ENCODE results near the gene HPGDS. TPM values are rescaled to one million over a fixed set of nuclear protein-coding genes. Genes with fewer than 3 reads are reported as not detected.
"Not testable (repeated sequence)": the region's sequence is repeated elsewhere in the genome, so short reads cannot be mapped to it uniquely, and the experiment has no call there.

The HPGDS gene
- total RNA-seq, result 0.08 and 1.6 TPM in 2 replicates
- polyA plus RNA-seq, result 0.30 and 0.49 TPM in 2 replicates

DNA sequence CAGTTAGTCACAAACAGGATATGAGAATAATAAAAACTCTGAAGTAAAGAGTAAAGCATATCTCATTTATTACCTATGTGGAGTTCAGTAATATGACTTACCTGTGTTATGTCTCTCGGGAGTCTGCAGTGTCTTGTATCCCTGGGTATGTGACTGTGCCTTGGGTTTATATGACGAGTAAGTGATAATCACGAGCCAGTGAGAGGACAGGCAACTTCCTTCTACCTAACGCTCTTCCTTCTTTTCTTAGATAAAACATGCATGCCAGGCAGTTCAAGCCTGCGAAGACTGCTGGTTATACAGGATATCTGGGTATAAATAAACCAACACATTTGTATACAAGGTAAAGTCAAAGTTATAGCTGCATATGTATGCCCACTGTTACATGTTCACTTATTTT, at the start of gene HPGDS:
Gene HPGDS (minus strand): TSS at position 143 of the 400 bp plus-strand sequence. CDS start 8,207 bp downstream, outside the sequence.
- Histone ChIP-seq H4K20me1 (ENCODE audit: insufficient read depth, poor library complexity, severe bottlenecking) (no peaks in the 10 kb centered on the region), H2AFZ (no peak within 1 kb of the TSS), H3K9me3 (ENCODE audit: low read depth) (no peaks in the 10 kb centered on the region), H3K79me2 (no peaks in the 10 kb centered on the region), H3K27me3 (no peaks in the 10 kb centered on the region), H3K4me2 (no peak within 1 kb of the TSS), H3K27ac (no peak within 1 kb of the TSS), H3K4me3 (no peak within 1 kb of the TSS), H3K36me3 (replicated peaks; ENCODE audit: insufficient read depth, low read depth) (no peaks in the 10 kb centered on the region), H3K9me2 (replicated peaks; ENCODE audit: insufficient read depth) (no peaks in the 10 kb centered on the region), H3K4me1 (ENCODE audit: insufficient read depth) (peaks cover 10% of the 10 kb centered on the region)
- 64% methylated on average over 5 of the region's 5 CpGs for WGBS (ENCODE audit: low lambda C conversion rate, missing lambda C conversion rate)
- DNase-seq (ENCODE audit: low spot score), result no peak
- TF ChIP-seq EZH2 (IDR thresholded peaks at IDR 0.05; ENCODE audit: borderline replicate concordance) (no peak), EZH2phosphoT487 (IDR thresholded peaks at IDR 0.05; ENCODE audit: low read depth, severe bottlenecking, unreplicated experiment) (no peak)
- TF ChIP-seq, protein P1, sequence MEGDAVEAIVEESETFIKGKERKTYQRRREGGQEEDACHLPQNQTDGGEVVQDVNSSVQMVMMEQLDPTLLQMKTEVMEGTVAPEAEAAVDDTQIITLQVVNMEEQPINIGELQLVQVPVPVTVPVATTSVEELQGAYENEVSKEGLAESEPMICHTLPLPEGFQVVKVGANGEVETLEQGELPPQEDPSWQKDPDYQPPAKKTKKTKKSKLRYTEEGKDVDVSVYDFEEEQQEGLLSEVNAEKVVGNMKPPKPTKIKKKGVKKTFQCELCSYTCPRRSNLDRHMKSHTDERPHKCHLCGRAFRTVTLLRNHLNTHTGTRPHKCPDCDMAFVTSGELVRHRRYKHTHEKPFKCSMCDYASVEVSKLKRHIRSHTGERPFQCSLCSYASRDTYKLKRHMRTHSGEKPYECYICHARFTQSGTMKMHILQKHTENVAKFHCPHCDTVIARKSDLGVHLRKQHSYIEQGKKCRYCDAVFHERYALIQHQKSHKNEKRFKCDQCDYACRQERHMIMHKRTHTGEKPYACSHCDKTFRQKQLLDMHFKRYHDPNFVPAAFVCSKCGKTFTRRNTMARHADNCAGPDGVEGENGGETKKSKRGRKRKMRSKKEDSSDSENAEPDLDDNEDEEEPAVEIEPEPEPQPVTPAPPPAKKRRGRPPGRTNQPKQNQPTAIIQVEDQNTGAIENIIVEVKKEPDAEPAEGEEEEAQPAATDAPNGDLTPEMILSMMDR (IDR thresholded peaks at IDR 0.05; ENCODE audit: poor library complexity), result no peak

DNA sequence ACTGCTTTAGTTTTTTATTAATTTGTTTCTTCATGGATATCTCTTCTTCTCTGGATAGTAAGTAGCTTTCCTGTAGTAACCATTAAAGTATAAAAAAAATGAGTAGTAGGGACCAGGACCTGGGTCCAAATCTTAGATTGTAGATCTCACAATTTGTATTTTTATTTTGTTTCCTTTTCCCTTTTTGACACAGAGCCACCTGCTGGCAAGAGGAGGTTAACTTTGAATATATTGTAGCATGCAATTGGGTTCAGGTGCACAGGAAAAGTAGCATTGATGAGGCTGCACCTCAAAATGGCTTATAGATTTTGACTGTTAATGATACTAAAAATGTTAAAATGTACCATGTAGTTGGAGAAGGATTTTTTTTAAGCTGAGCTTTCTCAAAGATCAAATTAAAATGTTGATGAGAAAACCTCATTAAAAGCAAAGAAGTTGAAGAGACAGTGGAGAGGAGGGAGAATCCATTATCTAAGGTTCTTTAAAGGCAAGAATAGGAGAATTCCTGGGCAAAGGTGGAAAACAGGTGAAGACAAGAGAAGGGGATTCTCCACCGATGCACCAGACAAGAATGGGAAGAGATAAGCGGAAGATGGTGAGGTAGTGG, 48.3 kb upstream of the HPGDS start:
- no peaks in the 10 kb centered on the region for H3K4me1 ChIP-seq (ENCODE audit: insufficient read depth)
- WGBS (ENCODE audit: low lambda C conversion rate, missing lambda C conversion rate), result 75% methylated on average over 2 of the region's 2 CpGs
- no peaks in the 10 kb centered on the region for H3K79me2 ChIP-seq
- no peaks in the 10 kb centered on the region for H3K9me2 ChIP-seq (replicated peaks; ENCODE audit: insufficient read depth)
- H4K20me1 ChIP-seq (ENCODE audit: insufficient read depth, poor library complexity, severe bottlenecking), result no peaks in the 10 kb centered on the region
- H3K27ac ChIP-seq, result no peak overlapping the region
- no peak overlapping the region for H3K4me3 ChIP-seq
- TF ChIP-seq EZH2 (IDR thresholded peaks at IDR 0.05; ENCODE audit: borderline replicate concordance), result no peak
- TF ChIP-seq, protein P1 (IDR thresholded peaks at IDR 0.05; ENCODE audit: poor library complexity), result peak; percentile 65
- no peak for TF ChIP-seq EZH2phosphoT487 (IDR thresholded peaks at IDR 0.05; ENCODE audit: low read depth, severe bottlenecking, unreplicated experiment)
- no peaks in the 10 kb centered on the region for H3K9me3 ChIP-seq (ENCODE audit: low read depth)
- no peak overlapping the region for H2AFZ ChIP-seq
- DNase-seq (ENCODE audit: low spot score), result peak; percentile 33
- H3K4me2 ChIP-seq, result no peak overlapping the region
- no peaks in the 10 kb centered on the region for H3K27me3 ChIP-seq
- no peaks in the 10 kb centered on the region for H3K36me3 ChIP-seq (replicated peaks; ENCODE audit: insufficient read depth, low read depth)

DNA sequence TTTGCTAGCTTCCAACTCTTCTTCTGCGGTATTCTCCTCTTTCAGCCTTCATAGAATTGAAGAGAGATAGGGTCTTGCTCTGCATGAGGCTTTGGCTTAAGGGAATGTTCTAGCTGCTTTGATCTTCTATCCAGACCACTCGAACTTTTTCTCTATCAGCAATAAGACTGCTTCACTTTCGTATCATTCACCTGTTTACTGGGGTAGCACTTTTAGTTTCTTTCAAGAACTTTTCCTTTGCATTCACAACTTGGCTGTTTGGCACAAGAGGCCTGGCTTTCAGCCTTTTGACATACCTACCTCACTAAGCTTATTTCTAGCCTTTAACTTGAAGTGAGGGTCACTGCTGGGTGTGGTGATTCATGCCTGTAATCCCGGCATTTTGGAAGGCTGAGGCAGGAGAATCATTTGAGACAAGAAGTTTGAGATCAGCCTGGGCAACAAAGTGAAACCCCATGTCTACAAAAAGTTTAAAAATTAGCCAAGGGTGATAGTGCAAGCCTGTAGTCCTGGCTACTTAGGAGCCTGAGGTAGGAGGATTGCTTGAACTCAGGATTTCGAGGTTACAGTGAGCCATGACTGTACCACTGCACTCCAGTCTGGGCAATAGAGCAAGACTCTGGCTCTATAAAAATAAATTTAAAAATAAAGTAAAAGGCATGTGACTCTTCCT, 47.1 kb upstream of the HPGDS start:
- Histone ChIP-seq H3K4me3 (no peak overlapping the region), H2AFZ (no peak overlapping the region), H3K36me3 (replicated peaks; ENCODE audit: insufficient read depth, low read depth) (no peaks in the 10 kb centered on the region), H4K20me1 (ENCODE audit: insufficient read depth, poor library complexity, severe bottlenecking) (no peaks in the 10 kb centered on the region), H3K4me1 (ENCODE audit: insufficient read depth) (no peaks in the 10 kb centered on the region), H3K9me3 (ENCODE audit: low read depth) (no peaks in the 10 kb centered on the region), H3K79me2 (no peaks in the 10 kb centered on the region), H3K9me2 (replicated peaks; ENCODE audit: insufficient read depth) (no peaks in the 10 kb centered on the region), H3K4me2 (no peak overlapping the region), H3K27ac (no peak overlapping the region), H3K27me3 (no peaks in the 10 kb centered on the region)
- no peak for DNase-seq (ENCODE audit: low spot score)
- TF ChIP-seq EZH2phosphoT487 (IDR thresholded peaks at IDR 0.05; ENCODE audit: low read depth, severe bottlenecking, unreplicated experiment), result no peak
- no peak for TF ChIP-seq EZH2 (IDR thresholded peaks at IDR 0.05; ENCODE audit: borderline replicate concordance)
- TF ChIP-seq, protein P1 (IDR thresholded peaks at IDR 0.05; ENCODE audit: poor library complexity), result no peak
- WGBS (ENCODE audit: low lambda C conversion rate, missing lambda C conversion rate), result 79% methylated on average over 5 of the region's 5 CpGs

DNA sequence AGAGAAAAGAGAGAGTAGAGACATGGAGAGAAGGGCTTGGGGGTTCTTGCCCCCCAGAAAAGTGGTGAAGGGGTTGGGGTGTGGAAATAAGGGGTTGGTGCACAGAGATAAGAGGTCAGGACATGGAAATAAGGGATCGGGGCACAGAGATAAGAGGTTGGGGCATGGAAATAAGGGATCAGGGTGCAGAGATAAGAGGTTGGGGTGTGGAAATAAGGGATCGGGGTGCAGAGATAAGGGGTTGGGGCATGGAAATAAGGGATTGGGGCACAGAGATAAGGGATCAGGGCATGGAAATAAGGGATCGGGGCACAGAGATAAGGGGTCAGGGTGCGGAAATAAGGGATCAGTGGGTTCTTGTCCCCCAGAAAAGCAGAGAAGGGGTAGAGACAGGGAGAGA, 45.3 kb upstream of the HPGDS start:
- 68% methylated on average over 4 of the region's 4 CpGs for WGBS (ENCODE audit: low lambda C conversion rate, missing lambda C conversion rate)

DNA sequence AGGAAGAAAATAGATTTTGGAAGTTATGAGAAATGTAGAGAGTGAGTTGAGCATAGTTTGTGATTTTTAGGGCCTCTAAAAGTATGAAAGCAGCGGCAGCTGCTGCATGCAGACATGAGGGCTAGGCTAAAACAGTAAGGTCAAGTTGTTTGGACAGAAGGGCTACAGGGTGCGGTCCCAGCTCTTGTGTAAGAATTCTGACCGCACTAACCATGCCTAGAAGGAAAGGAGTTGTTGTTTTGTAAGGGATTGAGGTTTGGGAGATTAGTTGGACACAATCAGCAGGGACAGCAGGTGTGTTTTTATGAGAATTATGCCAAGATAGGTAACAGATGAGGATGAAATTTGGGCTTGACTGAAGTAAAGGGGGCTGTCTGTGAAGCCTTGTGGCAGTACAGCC, 42.8 kb upstream of the HPGDS start:
- not testable (repeated sequence) for H3K4me3 ChIP-seq; H2AFZ ChIP-seq; H3K36me3 ChIP-seq (replicated peaks; ENCODE audit: insufficient read depth, low read depth); H3K27ac ChIP-seq; H3K9me3 ChIP-seq (ENCODE audit: low read depth); H3K4me1 ChIP-seq (ENCODE audit: insufficient read depth); DNase-seq (ENCODE audit: low spot score); H3K79me2 ChIP-seq; H3K9me2 ChIP-seq (replicated peaks; ENCODE audit: insufficient read depth); H3K4me2 ChIP-seq; H3K27me3 ChIP-seq; H4K20me1 ChIP-seq (ENCODE audit: insufficient read depth, poor library complexity, severe bottlenecking)
- WGBS (ENCODE audit: low lambda C conversion rate, missing lambda C conversion rate), result 83% methylated on average over 3 of the region's 3 CpGs

More for the DNA sequence above, 45.3 kb upstream of the HPGDS start:
- not testable (repeated sequence) for H3K36me3 ChIP-seq (replicated peaks; ENCODE audit: insufficient read depth, low read depth); H3K4me2 ChIP-seq; H3K9me2 ChIP-seq (replicated peaks; ENCODE audit: insufficient read depth); H3K27ac ChIP-seq; H2AFZ ChIP-seq; H4K20me1 ChIP-seq (ENCODE audit: insufficient read depth, poor library complexity, severe bottlenecking); H3K4me1 ChIP-seq (ENCODE audit: insufficient read depth); H3K79me2 ChIP-seq; DNase-seq (ENCODE audit: low spot score); H3K9me3 ChIP-seq (ENCODE audit: low read depth); H3K27me3 ChIP-seq; H3K4me3 ChIP-seq

DNA sequence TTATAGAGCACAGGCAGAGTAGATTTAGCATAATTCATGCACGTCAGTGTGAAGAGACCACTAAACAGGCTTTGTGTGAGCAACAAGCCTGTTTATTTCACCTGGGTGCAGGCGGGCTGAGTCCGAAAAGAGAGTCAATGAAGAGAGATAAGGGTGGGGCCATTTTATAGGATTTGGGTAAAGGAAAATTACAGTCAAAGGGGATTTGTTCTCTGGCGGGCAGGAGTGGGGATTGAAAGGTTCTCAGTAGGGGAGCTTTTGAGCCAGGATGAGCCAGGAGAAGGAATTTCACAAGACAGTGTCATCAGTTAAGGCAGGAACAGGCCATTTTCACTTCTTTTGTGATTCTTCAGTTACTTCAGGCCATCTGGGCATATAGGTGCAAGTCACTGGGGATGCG, 40.3 kb upstream of the HPGDS start:
- 59% methylated on average over 5 of the region's 5 CpGs for WGBS (ENCODE audit: low lambda C conversion rate, missing lambda C conversion rate)
- H3K9me3 ChIP-seq (ENCODE audit: low read depth); H4K20me1 ChIP-seq (ENCODE audit: insufficient read depth, poor library complexity, severe bottlenecking); H3K27ac ChIP-seq; H3K4me1 ChIP-seq (ENCODE audit: insufficient read depth); H3K36me3 ChIP-seq (replicated peaks; ENCODE audit: insufficient read depth, low read depth); H3K27me3 ChIP-seq; H3K9me2 ChIP-seq (replicated peaks; ENCODE audit: insufficient read depth); H3K79me2 ChIP-seq; H2AFZ ChIP-seq; DNase-seq (ENCODE audit: low spot score); H3K4me2 ChIP-seq; H3K4me3 ChIP-seq: not testable (repeated sequence)
